HG02870 (cell line): ENCODE data around the gene ESRP2.

ENCODE experiments used
- ATAC-seq: cut with Tn5 transposase; IDR thresholded peaks from one replicate; pipeline ENCODE4 v1.9.1; 2021; ENCODE audit warnings: mild to moderate bottlenecking, moderate library complexity; ENCODE audit not compliant: unreplicated experiment

ESRP2 gene

GRCh38 chr16:68227183-68227793 is 8.6 kb downstream of the ESRP2 start:
- no peak for ATAC-seq

- ATAC-seq = no peak
These were observed 9.8 kb downstream of the ESRP2 start for GRCh38 chr16:68226116-68226515.

- no peak for ATAC-seq
These were observed 12.9 kb downstream of the ESRP2 start for GRCh38 chr16:68223072-68223471.

DNA sequence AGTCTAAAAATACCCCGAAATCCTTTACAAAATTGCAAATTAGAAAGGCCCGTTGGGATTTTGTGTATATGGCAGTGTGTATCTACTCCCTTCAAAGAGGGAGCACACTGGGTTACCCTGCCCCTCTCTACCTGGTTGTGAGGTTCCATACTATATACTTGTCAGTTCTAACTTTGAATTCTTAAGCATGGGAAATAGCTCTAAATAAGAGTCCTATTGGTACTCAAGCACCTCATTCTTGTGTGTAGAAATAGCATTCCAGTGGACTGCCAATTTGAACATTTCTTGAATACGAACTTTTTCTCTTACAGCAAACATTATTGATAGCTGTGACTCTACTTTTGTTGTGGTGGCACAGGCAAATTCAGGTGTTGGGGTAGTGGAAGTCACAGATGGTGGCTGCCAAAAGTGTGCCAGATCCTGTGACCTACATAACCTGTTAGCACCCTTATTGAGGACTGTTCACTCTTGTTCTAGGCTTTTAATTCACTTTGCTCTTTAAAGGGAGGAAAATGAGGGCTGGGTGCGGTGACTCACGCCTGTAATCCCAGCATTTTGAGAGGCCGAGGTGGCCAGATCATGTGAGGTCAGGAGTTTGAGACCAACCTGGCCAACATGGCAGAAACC is 16.1 kb downstream of the ESRP2 start:
- no peak for ATAC-seq

- ATAC-seq = no peak
These were observed 18.4 kb downstream of the ESRP2 start for GRCh38 chr16:68217506-68217905.

- ATAC-seq = no peak
These were observed 19.7 kb downstream of the ESRP2 start for GRCh38 chr16:68216240-68216639.

DNA sequence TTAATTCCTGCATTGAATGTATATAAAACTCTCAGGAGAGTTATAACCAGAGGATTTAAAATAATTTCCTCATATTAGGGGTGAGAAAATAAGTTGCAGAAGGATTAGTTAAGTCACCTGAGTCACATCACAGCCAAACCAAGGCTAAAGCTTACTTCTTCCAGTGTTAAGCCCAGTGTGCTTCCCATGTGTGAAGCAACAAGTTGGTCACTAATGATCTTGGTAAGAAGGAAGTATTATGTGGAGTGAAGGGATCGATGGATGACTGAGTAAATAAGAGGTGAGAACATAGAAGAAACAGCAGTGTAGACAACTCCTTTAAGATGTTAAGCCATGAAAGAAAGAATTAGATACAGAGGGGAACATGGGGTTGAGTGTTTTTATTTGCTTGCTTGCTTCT is 20.6 kb downstream of the ESRP2 start:
- no peak for ATAC-seq

DNA sequence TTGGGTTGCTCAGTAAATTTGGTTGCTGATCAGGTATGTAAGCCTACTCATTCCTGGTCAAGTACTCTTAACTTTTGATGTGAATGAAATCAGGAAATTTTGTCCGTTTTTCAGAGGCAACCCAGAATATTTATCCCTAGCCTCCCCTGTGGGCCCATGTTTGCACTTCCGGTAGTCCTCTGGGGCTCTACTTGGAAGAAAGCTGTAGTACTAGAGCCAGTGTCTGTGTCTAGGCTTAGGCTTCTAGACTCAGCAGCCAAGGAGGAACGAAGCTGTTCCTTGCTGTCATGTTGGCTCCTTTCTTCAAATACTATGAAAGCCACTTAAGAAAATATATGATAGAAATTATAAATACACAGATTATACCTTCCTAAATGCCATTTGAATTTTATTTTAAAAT is 21.2 kb downstream of the ESRP2 start:
- ATAC-seq = no peak

- no peak for ATAC-seq
These were observed 29.7 kb downstream of the ESRP2 start for GRCh38 chr16:68206245-68206644.

DNA sequence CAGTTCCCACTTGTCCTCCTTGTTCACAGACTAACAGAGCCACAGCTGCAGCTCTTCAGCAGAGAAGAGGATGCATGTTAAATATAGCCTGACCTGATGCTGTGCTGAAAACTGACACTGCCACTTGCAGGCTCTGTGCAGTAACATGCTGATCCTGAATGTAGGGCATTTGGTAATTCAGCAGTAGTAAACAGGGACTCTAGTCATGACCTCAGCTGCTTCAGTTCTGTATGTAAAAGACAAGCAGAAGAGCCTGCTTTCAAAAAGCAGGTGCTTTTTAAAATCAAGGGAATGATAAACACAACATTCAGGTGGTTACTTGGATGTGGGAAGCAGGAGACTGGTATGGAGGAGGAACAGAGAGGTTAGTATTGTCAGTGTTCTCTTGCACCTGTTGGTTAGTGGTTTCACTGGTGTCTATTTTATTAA is 33.8 kb downstream of the ESRP2 start:
- ATAC-seq = no peak

DNA sequence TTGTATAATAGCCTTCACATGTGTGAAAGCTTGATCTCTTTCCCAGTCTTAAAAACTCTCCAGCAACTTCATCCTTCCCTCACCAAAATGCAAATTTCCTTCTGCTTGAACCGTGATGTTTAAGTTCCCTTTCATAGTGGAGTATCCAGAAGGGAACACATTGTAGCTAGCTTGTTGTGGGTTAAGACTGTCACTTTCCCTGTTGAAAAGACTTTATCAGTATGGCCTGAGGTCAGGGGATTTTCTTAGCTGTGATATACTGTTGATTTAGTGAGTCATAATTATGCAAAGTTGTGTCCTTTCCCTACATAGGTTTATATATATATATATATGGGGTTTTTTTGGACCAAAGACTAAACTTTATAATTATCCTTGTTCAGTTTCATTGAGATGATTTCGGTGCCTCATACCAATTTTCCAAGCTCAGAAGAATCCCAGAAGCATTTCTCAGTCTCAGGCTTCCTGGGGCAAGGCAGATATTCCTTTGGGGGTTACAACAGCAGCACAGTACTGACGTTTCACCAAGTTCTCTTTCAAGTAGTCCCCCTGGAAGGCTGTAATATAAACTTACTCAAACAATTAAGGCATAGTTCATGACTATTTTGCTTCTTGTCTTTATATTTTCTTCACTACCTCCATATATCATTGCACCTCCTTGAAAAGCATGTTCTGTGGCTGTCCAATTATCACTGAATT is 35.7 kb downstream of the ESRP2 start:
- no peak for ATAC-seq

- no peak for ATAC-seq
These were observed 38.7 kb downstream of the ESRP2 start for GRCh38 chr16:68197250-68197649.

GRCh38 chr16:68194251-68194650 is 41.7 kb downstream of the ESRP2 start:
- ATAC-seq = no peak

- ATAC-seq = no peak
These were observed 45.0 kb downstream of the ESRP2 start for GRCh38 chr16:68190736-68191510.

GRCh38 chr16:68190081-68190480 is 45.8 kb downstream of the ESRP2 start:
- ATAC-seq = no peak

GRCh38 chr16:68188170-68188569 is 47.8 kb downstream of the ESRP2 start:
- no peak for ATAC-seq

DNA sequence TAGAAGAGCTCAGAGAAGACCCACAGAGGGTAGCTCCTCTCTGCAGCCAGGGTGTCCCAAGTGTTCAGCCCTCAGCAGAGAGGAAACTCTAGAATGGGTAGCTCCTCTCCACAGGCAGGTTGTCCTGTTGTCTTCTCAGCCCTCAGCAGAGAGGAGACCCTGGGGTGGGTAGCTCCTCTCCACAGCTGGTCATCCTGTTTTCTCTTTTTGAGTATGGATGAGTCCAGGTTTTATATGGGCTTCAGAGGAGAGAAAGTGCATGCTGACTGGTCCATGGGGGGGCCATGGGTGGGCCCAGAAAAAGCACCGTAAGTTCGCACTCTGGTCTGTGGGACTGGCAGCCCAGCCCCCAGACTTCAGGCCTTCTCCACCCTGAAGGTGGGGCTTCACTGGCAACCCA is 48.4 kb downstream of the ESRP2 start:
- no peak for ATAC-seq

DNA sequence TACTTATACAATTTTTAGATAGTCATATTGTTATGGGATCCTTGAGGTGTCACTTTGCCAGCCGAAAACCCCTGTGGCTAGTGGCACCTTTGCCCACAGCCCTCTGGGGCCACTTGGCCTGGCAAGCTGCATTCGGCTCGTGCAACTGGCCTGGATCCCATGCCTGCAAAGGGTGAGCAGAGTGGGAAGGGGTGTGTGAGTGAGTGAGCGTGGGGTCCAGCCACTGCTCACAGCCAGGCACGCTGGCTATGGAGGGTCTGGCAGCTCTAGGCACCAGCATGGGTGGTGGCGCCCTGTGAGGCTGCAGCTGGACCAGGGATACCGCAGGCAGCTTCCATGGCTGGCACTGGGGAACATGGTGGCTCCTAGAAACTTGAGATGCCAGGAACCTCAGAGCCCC is 49.0 kb downstream of the ESRP2 start:
- no peak for ATAC-seq

DNA sequence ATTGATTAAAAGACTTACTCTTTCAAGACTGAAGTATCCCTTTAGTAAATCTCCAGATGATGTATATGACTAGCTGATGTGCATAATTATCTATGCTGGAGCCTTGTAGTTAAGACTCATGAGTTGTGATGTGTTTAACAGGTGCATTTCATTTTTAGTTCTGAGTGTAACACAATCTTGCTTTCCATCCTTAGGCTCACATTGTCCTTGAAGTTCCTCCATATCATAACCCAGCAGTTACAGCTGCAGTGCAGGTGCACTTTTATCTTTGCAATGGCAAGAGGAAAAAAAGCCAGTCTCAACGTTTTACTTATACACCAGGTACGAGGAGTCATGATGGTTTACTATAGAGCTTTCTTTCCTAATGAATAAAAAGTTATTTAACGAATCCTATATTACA is 52.9 kb downstream of the ESRP2 start:
- no peak for ATAC-seq

DNA sequence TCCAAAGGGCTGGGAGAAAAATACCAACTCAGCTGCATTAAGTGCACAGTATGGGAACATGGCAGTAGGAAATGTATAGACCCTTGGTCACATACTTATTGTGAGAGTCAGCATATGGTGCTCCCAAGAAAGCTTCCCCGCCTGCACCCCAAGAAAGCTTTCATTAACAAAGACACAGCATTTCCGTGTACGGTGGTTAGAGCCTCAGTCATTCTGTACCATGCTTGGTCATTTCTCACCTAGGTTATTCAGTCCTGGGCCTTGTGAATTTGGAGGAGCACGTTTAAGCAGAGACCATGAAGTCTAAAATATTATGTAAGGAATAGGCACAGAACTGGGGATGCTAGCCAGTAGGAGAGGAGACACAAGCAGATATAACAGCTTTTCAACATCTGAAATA is 56.1 kb downstream of the ESRP2 start:
- no peak for ATAC-seq

DNA sequence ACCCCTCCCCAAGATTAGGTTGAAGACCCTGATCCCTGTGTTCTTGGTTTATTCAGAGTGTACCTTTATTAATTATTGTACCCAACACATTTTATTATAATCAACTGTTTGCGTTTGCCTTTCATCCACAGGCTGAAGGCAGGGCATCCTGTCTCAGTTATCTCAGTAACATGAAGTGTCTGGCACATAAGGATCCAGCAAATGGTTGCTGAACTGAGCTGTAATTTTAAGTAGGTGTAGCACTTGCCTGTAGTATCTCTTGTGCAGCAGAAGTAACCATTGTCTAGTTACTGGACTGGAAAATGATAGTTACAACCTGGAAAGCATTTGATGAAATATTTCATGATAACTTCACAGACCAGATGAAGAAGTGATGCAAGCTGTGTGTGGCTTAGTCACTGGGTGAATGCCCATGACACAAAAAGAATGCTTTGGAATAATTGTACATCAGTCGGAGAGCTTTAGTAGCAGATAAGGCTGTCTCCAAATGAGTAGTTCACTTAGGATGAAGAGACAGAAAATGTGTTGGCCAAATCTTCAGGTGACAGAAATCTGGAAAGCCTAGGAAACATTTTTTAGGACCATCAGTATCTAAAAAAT is 56.6 kb downstream of the ESRP2 start:
- ATAC-seq = no peak
